ENCODE data around the gene E2F4. TPM values are rescaled to one million over a fixed set of nuclear protein-coding genes. Genes with fewer than 3 reads are reported as not detected.

E2F4 gene
- total and polyA plus RNA-seq, 2 donors (not counting 1 experiment from before 2014, with no cell fraction given) = 106 to 188 TPM

- CTCF ChIA-PET = no interaction called here
- H3K9me3 Mint-ChIP-seq (ENCODE audit: insufficient read depth) = no peaks in the 10 kb centered on the region
- TF ChIP-seq CTCF (IDR thresholded peaks at IDR 0.05) (no peak), EZH2 (IDR thresholded peaks at IDR 0.05; ENCODE audit: borderline replicate concordance, insufficient read depth, low read depth, low read length, poor library complexity, severe bottlenecking) (no peak)
- 71% methylated on average over 3 of the region's 4 CpGs for WGBS (ENCODE audit: insufficient coverage)
- Histone ChIP-seq H3K9ac (ENCODE audit: low read length) (no peak overlapping the region), H3K9me3 (ENCODE audit: control extremely low read depth in 1 of 3, control insufficient read depth in 2 of 3, insufficient read depth in 1 of 3, low read length in 2 of 3) (peaks cover 0 to 8% (median 0%) of the 10 kb centered on the region in 3 donors), H3K4me1 (ENCODE audit: control insufficient read depth in 2 of 2, insufficient read depth in 2 of 2, low read length in 2 of 2) (peaks cover 32 to 34% of the 10 kb centered on the region in 2 donors), H3K36me3 (replicated peaks in 1 of 2; ENCODE audit: control extremely low read depth in 1 of 2, control insufficient read depth in 1 of 2, extremely low read depth in 1 of 2, insufficient read depth in 2 of 2, low read length in 1 of 2) (no peaks in the 10 kb centered on the region), H3K4me2 (replicated peaks; ENCODE audit: low read depth, low read length, poor library complexity, severe bottlenecking) (no peak overlapping the region), H4K20me1 (ENCODE audit: control insufficient read depth, insufficient read depth, low read length, poor library complexity, severe bottlenecking) (peaks cover 13% of the 10 kb centered on the region), H3K79me2 (ENCODE audit: control insufficient read depth, insufficient read depth, low read length) (peaks cover 21% of the 10 kb centered on the region), H2AFZ (ENCODE audit: insufficient read depth, low read depth, low read length, poor library complexity, severe bottlenecking) (no peak overlapping the region), H3K27me3 (replicated peaks in 1 of 4; ENCODE audit: control extremely low read depth in 1 of 4, control insufficient read depth in 3 of 4, insufficient read depth in 4 of 4, low read length in 3 of 4) (peaks cover 0 to 28% (median 6%) of the 10 kb centered on the region in 4 experiments), H3K4me3 (ENCODE audit: control extremely low read depth in 1 of 5, extremely low read depth in 1 of 5, insufficient read depth in 1 of 5, low read depth in 2 of 5, low read length in 4 of 5) (no peak overlapping the region), H3K27ac (ENCODE audit: low read length in 2 of 2) (no peak overlapping the region)
- H3K27ac Mint-ChIP-seq = no peak overlapping the region
- H3K4me3 Mint-ChIP-seq = no peak overlapping the region
- ATAC-seq (ENCODE audit: low read depth) (no peak), DNase-seq (no peak)
- H3K4me1 Mint-ChIP-seq = peaks cover 28% of the 10 kb centered on the region
- peaks cover 11% of the 10 kb centered on the region for H3K27me3 Mint-ChIP-seq
- intact Hi-C loops (cut with micrococcal nuclease) = no loop called here
- POLR2A ChIA-PET = no interaction called here
Observed at GRCh38 chr16:67188323-67188722, 3.6 kb upstream of the E2F4 start.

- DNase-seq (no peak), ATAC-seq (ENCODE audit: low read depth) (no peak)
- WGBS (ENCODE audit: insufficient coverage) = 92% methylated on average over 15 of the region's 15 CpGs
- peaks cover 33% of the 10 kb centered on the region for H3K4me1 Mint-ChIP-seq
- H2AFZ ChIP-seq (ENCODE audit: insufficient read depth, low read depth, low read length, poor library complexity, severe bottlenecking) = no peak overlapping the region
- H3K27ac Mint-ChIP-seq = no peak overlapping the region
- peaks cover 0 to 8% (median 0%) of the 10 kb centered on the region in 3 donors for H3K9me3 ChIP-seq (ENCODE audit: control extremely low read depth in 1 of 3, control insufficient read depth in 2 of 3, insufficient read depth in 1 of 3, low read length in 2 of 3)
- POLR2A ChIA-PET = no interaction called here
- TF ChIP-seq CTCF (IDR thresholded peaks at IDR 0.05) = no peak
- peaks cover 36 to 38% of the 10 kb centered on the region in 2 donors for H3K4me1 ChIP-seq (ENCODE audit: control insufficient read depth in 2 of 2, insufficient read depth in 2 of 2, low read length in 2 of 2)
- CTCF ChIA-PET = no interaction called here
- no peak overlapping the region for H3K27ac ChIP-seq (ENCODE audit: low read length in 2 of 2)
- no peak overlapping the region for H3K4me3 Mint-ChIP-seq
- H3K27me3 Mint-ChIP-seq = peaks cover 11% of the 10 kb centered on the region
- intact Hi-C loops (cut with micrococcal nuclease) = no loop called here
- H3K36me3 ChIP-seq (replicated peaks in 1 of 2; ENCODE audit: control extremely low read depth in 1 of 2, control insufficient read depth in 1 of 2, extremely low read depth in 1 of 2, insufficient read depth in 2 of 2, low read length in 1 of 2) = peaks cover 0 to 1% of the 10 kb centered on the region in 2 experiments
- H4K20me1 ChIP-seq (ENCODE audit: control insufficient read depth, insufficient read depth, low read length, poor library complexity, severe bottlenecking) = peaks cover 18% of the 10 kb centered on the region
- H3K9ac ChIP-seq (ENCODE audit: low read length) = no peak overlapping the region
- no peaks in the 10 kb centered on the region for H3K9me3 Mint-ChIP-seq (ENCODE audit: insufficient read depth)
- peaks cover 26% of the 10 kb centered on the region for H3K79me2 ChIP-seq (ENCODE audit: control insufficient read depth, insufficient read depth, low read length)
- H3K4me3 ChIP-seq (ENCODE audit: control extremely low read depth in 1 of 5, extremely low read depth in 1 of 5, insufficient read depth in 1 of 5, low read depth in 2 of 5, low read length in 4 of 5) = no peak overlapping the region
- H3K27me3 ChIP-seq (replicated peaks in 1 of 4; ENCODE audit: control extremely low read depth in 1 of 4, control insufficient read depth in 3 of 4, insufficient read depth in 4 of 4, low read length in 3 of 4) = peaks cover 0 to 28% (median 6%) of the 10 kb centered on the region in 4 experiments
- no peak overlapping the region for H3K4me2 ChIP-seq (replicated peaks; ENCODE audit: low read depth, low read length, poor library complexity, severe bottlenecking)
Observed at GRCh38 chr16:67188798-67189197, 3.2 kb upstream of the E2F4 start.
